Measurements from ENCODE around the gene OR6K3. TPM values are rescaled to one million over a fixed set of nuclear protein-coding genes. Genes with fewer than 3 reads are reported as not detected.

OR6K3 gene
- total and polyA plus RNA-seq, 2 donors: not detected

DNA sequence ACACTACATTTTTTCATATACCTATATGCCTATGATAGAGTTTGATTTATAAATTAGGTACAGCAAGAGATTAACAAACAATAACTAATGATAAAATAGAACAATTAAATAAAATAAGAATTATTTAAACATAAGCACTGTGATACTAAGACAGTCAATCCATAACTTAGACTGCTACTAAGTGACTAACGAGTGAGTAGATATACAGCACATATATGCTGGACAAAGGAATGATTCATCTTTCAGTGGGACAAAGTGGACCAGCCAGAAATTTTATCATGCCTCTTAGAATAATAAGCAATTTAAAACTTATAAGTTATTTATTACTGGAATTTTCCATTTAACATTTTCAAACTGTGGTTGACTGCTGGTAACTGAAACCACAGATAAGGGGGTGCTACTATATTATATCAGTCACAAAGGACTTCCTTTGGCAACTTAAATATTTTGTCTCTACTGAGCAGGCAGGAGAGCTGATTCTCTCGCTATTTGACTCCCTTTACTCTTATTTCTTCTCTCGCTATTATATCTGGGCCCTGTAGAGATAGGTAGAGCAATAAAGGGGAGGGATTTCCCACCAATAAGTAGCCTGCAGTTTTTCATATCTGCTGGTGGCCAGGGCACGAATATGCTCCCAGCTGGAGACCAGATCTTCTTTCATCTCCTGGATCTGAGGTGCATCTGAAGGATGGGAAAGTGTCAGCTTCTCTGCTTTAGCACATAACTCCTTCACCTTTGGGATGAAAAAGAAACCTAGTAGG is 44.8 kb downstream of the OR6K3 start:
- 72% methylated on average over 4 of the region's 4 CpGs for WGBS
- DNase-seq (ENCODE audit: extremely low spot score): no peak
- H3K27ac ChIP-seq (ENCODE audit: low read depth): no peak overlapping the region
- no peaks in the 10 kb centered on the region for H3K4me1 ChIP-seq (ENCODE audit: insufficient read depth)
- H3K36me3 ChIP-seq (ENCODE audit: insufficient read depth): no peaks in the 10 kb centered on the region
- H3K4me3 ChIP-seq (ENCODE audit: low read depth, low read length): no peak overlapping the region

DNA sequence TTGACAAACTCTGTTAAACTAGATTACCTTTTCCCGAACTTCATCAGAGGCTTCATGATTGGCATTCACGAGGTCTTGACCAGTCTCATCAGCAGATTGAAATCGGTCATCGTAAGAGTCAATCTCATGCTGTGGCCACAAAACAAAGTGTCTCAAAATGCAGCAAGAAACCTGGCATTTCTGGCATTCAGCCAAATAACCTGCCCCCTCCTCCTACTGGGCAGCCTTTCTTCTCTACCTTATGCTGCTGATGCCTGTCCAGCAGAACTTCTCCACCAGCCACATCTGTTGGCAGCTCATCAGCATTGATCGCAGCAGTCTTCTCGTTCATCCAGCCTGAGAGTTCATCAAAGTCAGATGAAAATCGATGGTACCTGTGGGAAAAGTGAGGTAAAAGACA is 46.2 kb downstream of the OR6K3 start:
- WGBS: 90% methylated on average over 7 of the region's 7 CpGs
- Histone ChIP-seq H3K4me3 (ENCODE audit: low read depth, low read length) (no peak overlapping the region), H3K36me3 (ENCODE audit: insufficient read depth) (no peaks in the 10 kb centered on the region), H3K27ac (ENCODE audit: low read depth) (no peak overlapping the region), H3K4me1 (ENCODE audit: insufficient read depth) (no peaks in the 10 kb centered on the region)
- no peak for DNase-seq (ENCODE audit: extremely low spot score)

Other genes with a start within 250 kb of the OR6K3 start
- not detected for gene OR10R2, start 248.5 kb downstream of the OR6K3 start, total RNA-seq
- gene OR10R2, start 248.5 kb downstream of the OR6K3 start, polyA plus RNA-seq: not detected
- not detected for gene OR6Y1, start 166.3 kb downstream of the OR6K3 start, total RNA-seq
- not detected for gene OR6Y1, start 166.3 kb downstream of the OR6K3 start, polyA plus RNA-seq
- not detected for gene OR6P1, start 150.1 kb downstream of the OR6K3 start, total RNA-seq
- not detected for gene OR6P1, start 150.1 kb downstream of the OR6K3 start, polyA plus RNA-seq
- gene OR10X1, start 140.8 kb downstream of the OR6K3 start, total RNA-seq: not detected
- gene OR10X1, start 140.8 kb downstream of the OR6K3 start, polyA plus RNA-seq: not detected
- gene OR10Z1, start 115.5 kb downstream of the OR6K3 start, total RNA-seq: not detected
- gene OR10Z1, start 115.5 kb downstream of the OR6K3 start, polyA plus RNA-seq: not detected
- gene SPTA1, start 34.0 kb downstream of the OR6K3 start, total RNA-seq: 3.9 TPM
- 0.06 TPM for gene SPTA1, start 34.0 kb downstream of the OR6K3 start, polyA plus RNA-seq
- gene OR6K2, start 20.1 kb downstream of the OR6K3 start, total RNA-seq: not detected
- not detected for gene OR6K2, start 20.1 kb downstream of the OR6K3 start, polyA plus RNA-seq
- gene OR6K6, start 34.0 kb upstream of the OR6K3 start, total RNA-seq: not detected
- not detected for gene OR6K6, start 34.0 kb upstream of the OR6K3 start, polyA plus RNA-seq
- not detected for gene OR6N1, start 51.5 kb upstream of the OR6K3 start, total RNA-seq
- not detected for gene OR6N1, start 51.5 kb upstream of the OR6K3 start, polyA plus RNA-seq
- not detected for gene OR6N2, start 60.5 kb upstream of the OR6K3 start, total RNA-seq
- gene OR6N2, start 60.5 kb upstream of the OR6K3 start, polyA plus RNA-seq: not detected
- 9.0 TPM for gene MNDA, start 110.6 kb upstream of the OR6K3 start, total RNA-seq
- gene MNDA, start 110.6 kb upstream of the OR6K3 start, polyA plus RNA-seq: 3.2 TPM
- gene PYHIN1, start 210.8 kb upstream of the OR6K3 start, total RNA-seq: 0.69 TPM
- gene PYHIN1, start 210.8 kb upstream of the OR6K3 start, polyA plus RNA-seq: 0.49 TPM